ENCODE measurements around the gene NEU4. TPM values are rescaled to one million over a fixed set of nuclear protein-coding genes. Genes with fewer than 3 reads are reported as not detected.
A peak's percentile ranks its signal among the peaks of the same experiment; 100 is the strongest.

Gene NEU4
- total and polyA plus RNA-seq, 11 donors: 0.07 to 1.4 (median 0.45) TPM; not detected in 4

- DNase-seq: no peak
- intact Hi-C loops (cut with DNase I): no loop called here
- H3K27me3 ChIP-seq: no peaks in the 10 kb centered on the region
- H3K4me3 ChIP-seq: peak overlapping the region in 1 of 12 donors; percentile 7
- 81 to 90% (median 87%) methylated on average over 12 to 13 of the region's 13 CpGs for WGBS, 4 donors
- H3K36me3 ChIP-seq: peaks cover 0 to 24% (median 13%) of the 10 kb centered on the region in 9 donors
- H3K4me1 ChIP-seq: no peaks in the 10 kb centered on the region
- TF ChIP-seq, protein P1, sequence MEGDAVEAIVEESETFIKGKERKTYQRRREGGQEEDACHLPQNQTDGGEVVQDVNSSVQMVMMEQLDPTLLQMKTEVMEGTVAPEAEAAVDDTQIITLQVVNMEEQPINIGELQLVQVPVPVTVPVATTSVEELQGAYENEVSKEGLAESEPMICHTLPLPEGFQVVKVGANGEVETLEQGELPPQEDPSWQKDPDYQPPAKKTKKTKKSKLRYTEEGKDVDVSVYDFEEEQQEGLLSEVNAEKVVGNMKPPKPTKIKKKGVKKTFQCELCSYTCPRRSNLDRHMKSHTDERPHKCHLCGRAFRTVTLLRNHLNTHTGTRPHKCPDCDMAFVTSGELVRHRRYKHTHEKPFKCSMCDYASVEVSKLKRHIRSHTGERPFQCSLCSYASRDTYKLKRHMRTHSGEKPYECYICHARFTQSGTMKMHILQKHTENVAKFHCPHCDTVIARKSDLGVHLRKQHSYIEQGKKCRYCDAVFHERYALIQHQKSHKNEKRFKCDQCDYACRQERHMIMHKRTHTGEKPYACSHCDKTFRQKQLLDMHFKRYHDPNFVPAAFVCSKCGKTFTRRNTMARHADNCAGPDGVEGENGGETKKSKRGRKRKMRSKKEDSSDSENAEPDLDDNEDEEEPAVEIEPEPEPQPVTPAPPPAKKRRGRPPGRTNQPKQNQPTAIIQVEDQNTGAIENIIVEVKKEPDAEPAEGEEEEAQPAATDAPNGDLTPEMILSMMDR (IDR thresholded peaks at IDR 0.05): no peak
- no peak for TF ChIP-seq POLR2A (IDR thresholded peaks at IDR 0.05)
- H3K9me3 ChIP-seq: peaks cover 0 to 4% (median 0%) of the 10 kb centered on the region in 12 donors
- ATAC-seq: peak in 1 of 4 donors; percentile 37
- H3K27ac ChIP-seq: no peak overlapping the region
Observed at GRCh38 chr2:241762933-241763369, 46.0 kb upstream of the NEU4 start.

DNA sequence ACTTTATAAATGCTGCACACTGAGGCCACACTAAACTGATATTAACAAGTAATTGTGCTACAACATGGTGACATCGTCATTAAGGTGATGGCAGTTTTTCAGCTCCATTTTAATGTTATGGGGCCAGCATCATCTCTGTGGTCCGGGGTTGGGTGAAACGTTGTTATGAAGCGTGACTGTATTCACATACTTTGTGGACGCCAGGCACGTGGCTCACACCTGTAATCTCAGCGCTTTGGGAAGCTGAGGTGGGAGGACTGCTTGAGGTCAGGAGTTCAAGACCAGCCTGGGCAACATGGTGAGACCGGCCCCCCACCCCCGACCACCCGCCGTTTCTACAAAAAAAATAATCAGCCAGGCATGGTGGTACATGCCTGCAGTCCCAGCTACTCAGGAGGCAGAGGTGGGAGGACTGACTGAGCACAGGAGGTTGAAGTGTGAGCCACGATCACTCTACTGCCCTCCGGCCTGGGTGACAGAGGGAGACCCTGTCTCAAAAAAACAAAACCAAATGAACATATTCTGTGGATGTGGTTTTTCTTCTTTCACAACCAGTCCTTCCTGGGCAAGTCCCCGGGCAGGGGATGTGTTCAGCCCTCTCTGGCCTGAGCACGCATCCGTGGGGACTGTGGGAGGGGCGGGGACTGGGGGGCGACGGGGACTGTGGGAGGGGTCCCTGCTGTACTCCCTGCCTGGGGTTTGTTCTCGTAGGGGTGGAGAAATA is 45.3 kb upstream of the NEU4 start:
- H3K4me3 ChIP-seq: no peak overlapping the region
- no peak for TF ChIP-seq POLR2A (IDR thresholded peaks at IDR 0.05)
- TF ChIP-seq, protein P1 (IDR thresholded peaks at IDR 0.05): no peak
- H3K4me1 ChIP-seq: no peaks in the 10 kb centered on the region
- no peak overlapping the region for H3K27ac ChIP-seq
- 80 to 89% (median 84%) methylated on average over 15 to 20 of the region's 20 CpGs for WGBS, 4 donors
- H3K9me3 ChIP-seq: peaks cover 0 to 4% (median 0%) of the 10 kb centered on the region in 12 donors
- peaks cover 0 to 24% (median 11%) of the 10 kb centered on the region in 9 donors for H3K36me3 ChIP-seq
- peak in 1 of 4 donors; percentile 44 for ATAC-seq
- intact Hi-C loops (cut with DNase I): no loop called here
- no peak for DNase-seq
- no peaks in the 10 kb centered on the region for H3K27me3 ChIP-seq

DNA sequence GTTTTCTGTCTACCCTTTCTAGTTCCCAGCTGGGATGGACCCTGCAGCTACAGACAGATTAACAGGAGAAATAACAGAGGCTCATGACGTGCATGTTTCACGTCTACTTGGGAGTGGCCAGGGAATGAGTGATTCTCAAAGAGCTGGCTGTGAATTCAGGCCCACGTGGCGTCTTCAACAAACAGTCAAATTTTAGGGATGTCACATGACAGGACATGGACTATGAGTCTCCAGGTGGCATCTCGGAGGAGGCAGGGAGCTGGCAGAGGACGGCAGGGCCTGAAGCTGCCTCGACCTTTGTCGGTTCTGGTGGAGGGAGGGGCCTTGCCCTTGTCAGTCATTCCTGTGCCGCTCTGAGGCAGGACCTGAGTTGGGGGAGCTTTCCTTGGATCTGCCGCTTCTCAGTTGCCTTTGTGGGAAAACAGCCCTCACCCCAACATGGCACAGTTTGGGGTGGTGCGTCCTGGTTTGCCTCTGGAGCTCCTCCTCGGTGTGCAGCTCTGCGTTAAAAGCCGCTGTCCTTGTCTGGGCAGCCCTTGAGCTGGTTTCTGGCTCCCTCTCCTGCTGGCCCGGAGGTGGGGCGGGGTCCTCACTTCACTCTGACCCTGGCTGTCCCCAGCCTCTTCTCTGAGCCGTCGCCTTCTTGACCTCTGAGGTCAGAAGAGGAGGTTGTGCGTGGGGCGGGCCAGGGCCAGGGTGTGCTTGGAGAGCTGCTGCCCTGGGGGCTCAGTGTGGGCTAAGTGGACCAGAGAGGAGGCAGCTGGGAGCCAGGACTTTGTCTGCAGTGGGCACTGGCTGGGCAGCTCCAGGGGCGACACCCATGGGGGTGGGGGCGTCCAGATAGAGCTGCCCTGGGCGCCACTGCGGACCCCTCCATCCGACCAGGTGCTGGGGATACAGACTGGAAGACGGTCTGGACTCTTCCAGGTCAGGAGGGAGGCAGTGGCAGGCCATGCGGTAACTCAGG is 44.4 kb upstream of the NEU4 start:
- ATAC-seq (no peak), DNase-seq (no peak)
- no peaks in the 10 kb centered on the region for H3K4me1 ChIP-seq
- TF ChIP-seq POLR2A (IDR thresholded peaks at IDR 0.05): no peak
- no peaks in the 10 kb centered on the region for H3K27me3 ChIP-seq
- no peak overlapping the region for H3K27ac ChIP-seq
- H3K9me3 ChIP-seq: peaks cover 0 to 4% (median 0%) of the 10 kb centered on the region in 12 donors
- 86 to 93% (median 89%) methylated on average over 13 to 27 of the region's 27 CpGs for WGBS, 4 donors
- H3K36me3 ChIP-seq: peaks cover 0 to 17% (median 5%) of the 10 kb centered on the region in 9 donors
- intact Hi-C loops (cut with DNase I): no loop called here
- no peak overlapping the region for H3K4me3 ChIP-seq

DNA sequence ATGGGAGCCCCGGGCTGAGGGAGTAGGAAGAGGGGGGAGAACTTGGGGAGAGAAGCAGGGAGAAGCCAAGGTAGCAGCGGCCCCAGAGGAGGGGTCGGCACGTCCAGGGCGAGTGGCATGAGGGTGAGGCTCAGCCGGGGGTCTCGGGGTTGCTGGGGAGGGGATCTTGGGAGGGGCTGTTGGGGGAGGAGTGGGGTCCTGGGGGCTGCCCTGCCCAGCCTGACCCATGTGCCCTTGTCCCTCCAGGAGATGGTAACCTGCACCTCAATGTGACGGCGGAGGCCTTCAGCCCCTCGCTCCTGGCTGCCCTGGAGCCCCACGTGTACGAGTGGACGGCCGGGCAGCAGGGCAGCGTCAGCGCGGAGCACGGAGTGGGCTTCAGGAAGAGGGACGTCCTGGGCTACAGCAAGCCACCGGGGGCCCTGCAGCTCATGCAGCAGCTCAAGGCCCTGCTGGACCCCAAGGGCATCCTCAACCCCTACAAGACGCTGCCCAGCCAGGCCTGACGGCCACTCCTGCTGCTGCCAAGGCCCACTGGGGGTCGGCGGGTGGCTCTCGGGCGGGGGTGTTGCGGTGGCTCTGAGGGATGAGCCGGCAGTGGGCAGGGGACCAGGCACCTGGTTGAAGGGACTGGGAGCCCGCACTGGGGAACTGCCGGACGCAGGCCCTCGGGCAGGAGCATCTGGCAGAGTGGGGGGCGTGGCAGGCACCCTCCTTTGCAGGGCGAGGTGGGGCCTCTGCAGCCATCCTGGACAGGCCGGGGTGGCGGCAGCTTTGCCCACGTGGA is 41.3 kb upstream of the NEU4 start:
- Histone ChIP-seq H3K9me3 (no peaks in the 10 kb centered on the region), H3K27me3 (peaks cover 0 to 10% (median 0%) of the 10 kb centered on the region in 9 donors), H3K36me3 (peaks cover 0 to 5% (median 0%) of the 10 kb centered on the region in 9 donors), H3K27ac (no peak overlapping the region), H3K4me3 (no peak overlapping the region), H3K4me1 (peaks cover 0 to 10% (median 0%) of the 10 kb centered on the region in 12 donors)
- intact Hi-C loops (cut with DNase I): no loop called here
- ATAC-seq (peak in 1 of 4 donors; percentile 8), DNase-seq (peak in 1 of 5 donors; percentile 4)
- WGBS, 4 donors: 93 to 96% (median 94%) methylated on average over 21 to 37 of the region's 37 CpGs
- TF ChIP-seq POLR2A (IDR thresholded peaks at IDR 0.05): no peak
- TF ChIP-seq, protein P1 (IDR thresholded peaks at IDR 0.05): no peak

Measured in heart left ventricle (tissue), 16 donors.